Inflammatory macrophage (primary cell): Measurements from ENCODE around the gene CADPS.

ENCODE experiments used
- DNase-seq, 2 donors: peaks; one replicate each; pipeline ENCODE4 v3.0.0-alpha.2; 2020 to 2022

CADPS gene

DNA sequence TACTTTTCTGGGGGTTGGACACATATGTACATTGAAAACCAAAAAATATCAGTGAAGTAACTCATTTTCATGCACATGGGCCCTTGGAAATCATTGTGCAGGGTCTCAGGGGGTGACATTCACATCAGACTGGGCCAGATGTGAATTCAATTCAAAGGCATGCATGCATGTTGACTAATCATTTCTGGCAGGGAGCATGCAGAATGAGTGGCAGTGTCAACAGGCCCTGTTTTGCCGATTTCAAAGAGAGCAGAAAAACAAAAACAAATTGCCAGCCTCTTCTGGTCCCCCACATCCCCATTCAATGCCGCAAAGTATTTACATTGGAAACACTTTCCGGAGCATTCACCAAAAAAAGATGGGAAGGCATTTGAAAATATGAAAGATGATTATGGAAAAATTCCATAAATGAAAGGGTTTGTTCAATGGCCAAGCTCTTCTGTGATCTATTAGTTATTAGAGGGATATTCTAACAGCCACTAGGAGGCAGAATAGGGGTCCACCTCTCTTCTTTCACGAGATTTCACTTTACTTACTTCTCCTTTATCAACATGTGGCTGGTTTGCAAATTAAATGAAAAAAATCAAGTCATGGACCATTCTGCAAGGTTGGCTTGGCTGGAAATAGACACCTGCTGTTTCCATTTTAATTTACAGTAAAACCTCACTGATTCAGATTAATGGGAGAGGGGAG lies 382.0 kb downstream of the CADPS start:
- no peak for DNase-seq

GRCh38 chr3:62482961-62483360 lies 392.3 kb downstream of the CADPS start:
- DNase-seq, result no peak

DNA sequence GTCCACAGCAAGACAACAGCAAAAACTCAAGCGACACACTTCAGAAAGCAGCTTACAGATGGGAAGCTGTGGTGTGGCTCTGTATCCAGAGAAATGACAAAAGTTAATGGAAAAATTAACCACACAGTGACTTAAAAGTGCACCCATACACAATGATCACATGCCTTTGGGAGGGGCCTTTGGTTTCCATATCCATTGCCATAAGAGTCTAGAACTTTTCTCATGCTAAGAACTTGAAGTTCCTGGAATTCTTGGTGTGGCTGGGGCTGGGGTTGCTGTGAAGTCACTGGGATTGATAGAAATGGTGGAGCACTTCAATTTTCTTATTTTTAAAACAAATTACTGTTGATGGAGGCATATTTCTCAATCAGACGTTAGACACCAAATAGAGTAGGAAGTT lies 393.3 kb downstream of the CADPS start:
- no peak for DNase-seq

- no peak for DNase-seq
These were observed 395.2 kb downstream of the CADPS start for GRCh38 chr3:62480056-62480455.

GRCh38 chr3:62479326-62479725 lies 395.9 kb downstream of the CADPS start:
- no peak for DNase-seq

GRCh38 chr3:62475306-62475705 lies 399.9 kb downstream of the CADPS start:
- DNase-seq, result no peak

DNA sequence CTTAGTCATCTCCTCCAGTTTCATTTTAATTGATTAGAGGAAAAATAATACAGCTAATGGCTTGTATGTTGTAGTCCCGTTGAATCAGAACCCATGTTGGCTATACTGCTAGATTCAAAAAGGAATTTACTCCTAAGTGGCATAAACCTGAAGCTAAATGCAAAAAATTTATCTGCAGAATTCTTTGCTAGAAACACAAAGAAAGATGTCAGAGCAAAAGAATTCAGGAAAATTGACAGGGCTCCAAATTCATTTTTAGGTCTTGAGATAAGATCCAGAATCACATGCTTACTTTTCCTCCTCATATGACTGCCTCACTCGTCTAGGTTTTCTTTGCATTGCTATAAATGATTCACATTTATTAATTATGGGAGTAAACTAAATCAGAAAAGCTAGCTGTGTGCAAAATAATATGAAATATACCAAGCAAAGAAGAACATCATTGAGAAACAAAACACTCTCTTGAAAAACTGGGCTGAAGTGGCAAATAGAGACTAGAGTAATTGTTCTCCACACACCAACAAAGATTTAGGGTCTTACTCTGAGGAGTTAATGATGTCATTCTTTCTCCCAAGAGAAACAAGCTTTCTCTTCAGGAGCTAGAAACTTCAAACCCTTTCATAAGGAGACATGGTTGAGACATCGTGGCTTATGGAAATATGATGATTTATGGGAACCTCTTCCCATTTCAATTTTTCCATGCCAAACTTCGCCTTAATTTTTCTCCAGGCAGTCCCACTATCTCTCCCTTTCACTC lies 407.1 kb downstream of the CADPS start:
- DNase-seq, result no peak

- DNase-seq, result no peak
These were observed 412.4 kb downstream of the CADPS start for GRCh38 chr3:62462788-62463187.

DNA sequence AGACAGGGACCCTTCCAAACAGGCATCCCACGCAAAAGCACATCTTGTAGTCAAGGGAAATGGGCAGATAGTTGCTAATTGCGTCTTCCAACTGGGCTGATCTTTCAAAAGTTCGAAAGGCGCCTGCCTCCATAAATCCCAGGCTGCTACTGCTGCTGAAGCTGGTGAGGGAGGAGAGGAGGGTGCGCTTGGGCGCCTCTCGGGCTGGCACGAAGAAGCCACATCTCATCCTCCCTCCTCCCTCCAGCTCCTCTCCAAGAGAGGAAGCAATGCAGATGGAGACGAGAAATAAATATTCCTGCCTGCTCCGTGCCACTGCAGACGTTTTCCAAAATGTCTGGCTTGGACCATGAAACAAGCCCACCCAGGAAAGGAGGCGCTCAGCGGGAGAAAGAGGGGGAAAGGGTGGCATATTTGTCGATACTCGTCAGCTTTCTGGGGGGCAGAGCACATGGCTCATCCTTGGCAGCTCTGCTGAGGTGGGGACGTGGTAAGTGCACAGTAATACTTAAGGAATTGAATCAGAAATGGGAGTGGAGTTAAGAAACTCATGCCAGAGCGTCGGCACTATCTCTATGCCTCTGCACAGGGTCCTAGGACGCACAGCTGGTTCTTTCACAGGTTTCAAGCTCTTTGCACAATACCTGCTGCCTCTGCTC lies 413.0 kb downstream of the CADPS start:
- no peak for DNase-seq

GRCh38 chr3:62454916-62455315 lies 420.3 kb downstream of the CADPS start:
- DNase-seq, result no peak

DNA sequence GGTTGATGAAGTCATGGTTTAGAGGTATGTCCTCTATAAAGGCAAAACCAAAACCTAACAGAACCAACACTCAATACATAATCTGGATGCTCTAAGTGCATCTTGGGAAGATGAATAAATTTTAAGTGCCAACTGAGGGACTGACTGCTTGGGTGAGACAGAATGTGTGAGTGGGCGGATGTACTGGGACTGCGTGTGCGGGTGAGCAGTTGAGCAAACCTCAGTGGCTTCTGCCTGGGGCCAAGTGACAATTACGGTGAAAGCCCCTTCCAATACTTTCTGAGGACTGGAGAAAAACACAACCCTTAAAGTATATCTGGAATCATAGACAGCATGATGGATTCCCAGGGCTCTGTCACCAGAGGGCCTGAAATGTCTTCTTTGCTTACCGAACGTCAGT lies 421.8 kb downstream of the CADPS start:
- no peak for DNase-seq

DNA sequence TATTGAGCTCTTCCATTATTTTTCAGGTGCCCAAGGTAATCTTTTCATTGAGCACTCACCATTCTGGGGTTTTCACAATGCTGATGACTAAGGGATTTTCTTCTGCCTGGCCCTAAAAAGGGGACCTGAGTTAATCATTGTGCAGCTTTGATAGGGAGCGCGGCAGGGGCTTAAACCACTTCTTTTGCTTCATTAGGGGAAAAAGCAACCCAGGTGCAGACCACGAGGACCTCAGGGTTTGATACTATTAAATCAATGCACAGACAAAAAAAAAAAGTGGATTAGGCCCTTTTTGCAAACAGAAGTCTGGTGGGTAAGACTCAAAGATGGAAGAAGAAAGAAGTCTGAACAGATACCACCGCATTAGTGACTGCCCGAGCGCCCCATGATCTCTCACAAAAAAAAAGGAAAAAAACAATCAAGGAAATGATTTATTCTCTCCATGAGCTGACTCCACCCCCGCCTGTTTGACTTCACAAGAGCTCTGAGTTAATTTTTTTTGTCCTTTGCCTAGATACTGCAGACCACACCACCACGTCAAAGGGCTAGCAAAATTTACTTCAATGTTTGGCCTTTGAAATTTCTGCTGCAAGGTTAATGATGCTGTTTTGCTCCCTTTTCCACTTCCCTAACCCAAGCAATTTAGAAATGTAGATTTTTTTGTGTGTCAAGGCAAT lies 423.9 kb downstream of the CADPS start:
- DNase-seq, result no peak

DNA sequence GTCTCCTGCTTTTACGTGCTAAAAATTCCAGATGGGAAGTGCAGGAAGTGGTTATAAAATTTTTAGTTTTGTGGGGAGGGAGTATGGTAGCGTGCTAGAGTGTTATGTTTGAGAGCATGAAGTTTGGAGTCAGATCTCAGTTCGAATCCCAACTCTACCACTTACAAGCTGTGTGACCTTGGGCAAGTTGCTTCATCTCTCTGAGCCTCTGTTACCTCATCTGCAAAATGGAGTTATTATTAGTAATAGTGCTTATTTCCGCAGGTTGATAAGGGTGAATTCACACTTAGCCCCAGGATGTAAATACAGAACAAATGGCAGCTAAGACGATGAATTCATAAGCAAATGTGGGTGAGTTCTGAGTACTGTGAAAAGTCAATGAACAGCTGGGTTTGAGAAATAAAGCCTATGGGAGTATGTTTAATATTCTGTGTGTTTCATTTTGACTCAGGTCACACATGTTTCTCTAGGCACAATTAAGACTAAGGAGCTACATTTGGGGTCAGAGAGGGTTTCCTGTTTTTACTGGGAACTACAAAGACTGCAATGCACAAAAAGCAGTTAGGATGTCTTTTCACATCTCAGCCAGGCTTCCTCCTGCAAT lies 428.8 kb downstream of the CADPS start:
- DNase-seq, result no peak

DNA sequence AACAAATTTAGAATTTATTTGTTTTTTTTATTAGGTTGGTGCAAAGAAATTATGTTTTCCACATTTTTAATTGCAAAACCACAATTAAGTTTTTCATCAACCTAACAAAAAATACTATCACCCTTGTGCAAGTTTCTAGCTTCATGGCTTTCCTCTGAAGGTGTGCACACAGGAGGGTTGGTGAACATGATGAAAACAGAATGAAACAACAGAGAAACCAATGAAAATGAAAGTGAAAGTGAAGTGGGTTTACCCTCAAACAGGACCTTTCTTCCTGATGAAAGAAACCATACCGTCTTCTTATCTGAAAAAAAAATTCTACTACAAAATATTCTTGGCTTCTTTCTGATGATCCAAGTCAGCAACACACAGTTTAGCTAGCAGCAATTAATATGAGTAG lies 429.9 kb downstream of the CADPS start:
- no peak for DNase-seq

DNA sequence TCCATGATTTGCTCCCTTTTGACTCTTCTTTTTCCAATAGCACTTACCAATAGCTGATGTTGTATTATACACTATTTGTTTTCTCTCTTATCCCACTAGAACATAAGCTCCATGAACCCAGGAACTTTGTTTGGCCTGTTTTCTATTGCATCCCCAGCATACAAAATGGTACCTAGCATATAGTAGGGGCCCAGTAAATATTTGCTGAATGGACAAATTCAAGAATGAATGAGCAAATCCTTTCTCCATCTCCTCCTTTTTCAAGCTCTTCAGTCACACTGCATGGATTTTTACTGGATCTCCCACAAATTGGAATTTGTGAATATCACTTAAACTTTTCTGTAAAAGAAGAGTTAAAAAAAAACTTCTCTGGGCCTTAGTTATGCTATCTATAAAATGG lies 435.2 kb downstream of the CADPS start:
- DNase-seq, result no peak

GRCh38 chr3:62439176-62439813 lies 435.9 kb downstream of the CADPS start:
- DNase-seq, result no peak

DNA sequence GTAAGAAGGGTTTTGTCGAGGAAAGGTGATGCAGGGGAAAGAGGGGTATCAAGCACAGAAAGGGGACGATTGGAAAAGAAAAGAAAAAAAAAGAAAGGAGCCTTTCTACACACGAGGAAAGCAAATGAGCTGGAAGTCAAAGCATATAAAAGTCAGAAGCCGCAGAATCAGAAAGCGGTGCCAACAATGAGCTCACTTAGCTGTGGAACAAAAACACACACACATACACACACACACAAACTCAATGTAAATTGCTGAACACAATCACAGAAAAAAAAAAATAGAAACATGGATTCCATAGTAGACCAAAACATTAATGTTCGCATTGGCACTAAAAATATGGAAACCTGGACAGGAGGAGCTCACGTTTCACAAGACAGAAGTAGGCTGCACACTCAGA lies 438.4 kb downstream of the CADPS start:
- no peak for DNase-seq

DNA sequence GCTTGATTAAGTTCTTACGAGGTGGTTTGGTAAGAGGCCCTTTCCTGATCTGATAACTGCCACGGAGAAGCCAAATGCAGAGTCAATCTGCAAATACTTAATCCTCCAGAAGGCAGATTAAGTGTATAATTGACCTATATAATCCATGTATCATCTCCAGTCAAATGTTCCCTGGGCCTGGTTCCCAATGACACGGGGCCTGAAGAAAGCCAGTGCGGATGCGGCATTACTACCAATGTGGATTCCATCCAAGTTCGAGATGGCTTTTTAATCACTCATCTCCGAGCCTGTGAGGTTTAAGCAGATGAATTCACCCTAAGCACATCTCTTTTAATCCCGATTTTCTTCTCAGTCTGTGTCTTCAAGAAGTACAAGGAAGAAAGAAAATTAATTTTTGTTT lies 441.8 kb downstream of the CADPS start:
- DNase-seq, result no peak

GRCh38 chr3:62421207-62421606 lies 454.0 kb downstream of the CADPS start:
- DNase-seq, result no peak

GRCh38 chr3:62416144-62416543 lies 459.1 kb downstream of the CADPS start:
- DNase-seq, result no peak

DNA sequence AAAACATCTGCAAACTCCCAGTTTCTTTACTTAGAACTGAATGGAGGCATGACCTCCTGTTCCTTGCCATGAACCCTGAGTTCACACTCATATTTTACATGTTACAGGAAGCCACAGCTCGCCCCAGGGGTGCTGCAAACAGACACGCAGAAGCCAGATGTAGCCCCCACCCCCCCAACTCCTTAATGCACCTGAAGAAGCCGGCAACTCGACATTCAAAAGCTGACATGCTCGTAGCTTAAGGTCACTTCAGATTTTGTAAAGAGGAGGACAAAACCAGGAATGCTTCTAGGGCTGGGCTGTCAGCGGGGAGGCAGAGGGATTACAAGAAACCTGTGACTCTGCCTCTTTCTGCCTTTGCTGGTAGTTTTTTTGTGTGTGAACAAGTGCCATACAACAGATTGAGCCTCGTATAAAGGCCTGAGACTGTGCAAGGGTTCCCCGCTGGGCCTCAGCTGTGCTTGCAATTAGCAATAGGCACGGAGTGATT lies 459.9 kb downstream of the CADPS start:
- DNase-seq, result no peak

GRCh38 chr3:62414786-62415185 lies 460.4 kb downstream of the CADPS start:
- no peak for DNase-seq
